Measurements from ENCODE around the gene GALNT10. TPM values are rescaled to one million over a fixed set of nuclear protein-coding genes. Genes with fewer than 3 reads are reported as not detected.

Gene GALNT10
- total and polyA plus RNA-seq, 2 of the 8 experiments (the other 6 are each of a cell fraction or from before 2014, with no cell fraction given) = 4.6 to 15.5 TPM

DNA sequence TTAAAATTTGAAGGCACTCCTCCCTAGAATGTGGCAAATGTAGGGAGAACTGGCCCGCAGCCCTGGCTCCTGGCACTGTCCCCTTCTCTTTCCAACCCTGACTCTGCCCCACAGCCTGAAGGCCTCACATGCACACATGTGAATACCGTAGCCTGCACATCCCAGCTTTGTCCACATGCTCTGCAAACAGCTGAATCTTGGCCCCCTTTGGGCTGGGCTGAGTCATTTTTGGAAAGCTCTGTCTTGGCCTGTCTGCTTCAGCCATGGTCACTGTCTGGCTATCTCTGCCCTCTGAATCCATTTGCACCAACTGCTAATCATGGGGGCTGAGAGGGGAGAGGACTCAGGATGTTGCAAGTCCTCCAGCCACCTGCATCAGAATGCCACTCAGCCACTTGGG is 22.1 kb upstream of the GALNT10 start:
- Histone ChIP-seq H3K9ac (replicated peaks in 1 of 4; ENCODE audit: extremely low read depth in 1 of 4, low read depth in 3 of 4, low read length in 3 of 4) (no peak overlapping the region; a peak in 1 of 7 replicates), H3K56ac (replicated peaks; ENCODE audit: insufficient read length, low read depth, low read length) (no peak overlapping the region), H3K36me3 (ENCODE audit: control insufficient read depth in 2 of 4, insufficient read depth in 4 of 4, low read length in 3 of 4) (no peaks in the 10 kb centered on the region), H2AFZ (ENCODE audit: low read length) (no peak overlapping the region), H2BK15ac (ENCODE audit: low read length) (0 out of 2 replicates have a peak overlapping the region, but pooled peaks have one; percentile 46), H4K20me1 (replicated peaks in 1 of 2; ENCODE audit: control insufficient read depth in 1 of 2, insufficient read depth in 2 of 2, low read length in 2 of 2) (no peaks in the 10 kb centered on the region), H2BK12ac (ENCODE audit: low read depth, low read length) (peak overlapping the region; percentile 62; the same call in 1 of the 2 replicates), H2AK5ac (ENCODE audit: low read depth, low read length) (no peak overlapping the region), H3K27ac (ENCODE audit: low read depth, low read length) (no peak overlapping the region), H3K23ac (ENCODE audit: insufficient read length) (no peak overlapping the region), H3K14ac (ENCODE audit: insufficient read length) (no peak overlapping the region), H3K27me3 (replicated peaks in 1 of 4; ENCODE audit: control insufficient read depth in 3 of 4, extremely low read depth in 1 of 4, insufficient read depth in 3 of 4, low read length in 3 of 4) (no peaks in the 10 kb centered on the region), H2BK20ac (ENCODE audit: low read length) (peak overlapping the region; percentile 90), H3K79me2 (ENCODE audit: control insufficient read depth in 1 of 2, insufficient read depth in 2 of 2, low read length in 2 of 2) (no peaks in the 10 kb centered on the region), H3K18ac (ENCODE audit: extremely low read depth, low read length) (no peak overlapping the region), H3K4me2 (ENCODE audit: insufficient read depth in 1 of 2, low read depth in 2 of 2, low read length in 2 of 2) (no peak overlapping the region; a peak in 1 of 4 replicates), H2BK5ac (ENCODE audit: low read depth, low read length) (peak overlapping the region; percentile 72; the same call in 1 of the 2 replicates), H3K23me2 (ENCODE audit: low read depth, low read length) (no peaks in the 10 kb centered on the region), H3K4me1 (replicated peaks in 1 of 4; ENCODE audit: control insufficient read depth in 3 of 4, insufficient read depth in 4 of 4, low read length in 3 of 4) (peaks cover 14 to 21% (median 15%) of the 10 kb centered on the region in 4 experiments), H4K91ac (replicated peaks; ENCODE audit: insufficient read length, low read length) (peak overlapping the region; percentile 88), H4K8ac (ENCODE audit: extremely low read depth, insufficient read depth, low read length) (no peak overlapping the region; the same call in 1 of the 2 replicates), H3K79me1 (ENCODE audit: low read depth, low read length) (no peaks in the 10 kb centered on the region), H3K4ac (replicated peaks; ENCODE audit: insufficient read length, low read depth, low read length) (peak overlapping the region; percentile 75), H2BK120ac (replicated peaks; ENCODE audit: low read depth, low read length) (peak overlapping the region; percentile 79), H4K5ac (ENCODE audit: insufficient read length, low read depth, low read length) (no peak overlapping the region), H3K9me3 (ENCODE audit: insufficient read depth in 2 of 2, low read depth in 1 of 2, low read length in 1 of 2) (no peaks in the 10 kb centered on the region), H3K4me3 (ENCODE audit: extremely low read depth in 1 of 4, insufficient read depth in 2 of 4, low read depth in 3 of 4, low read length in 4 of 4) (no peak overlapping the region)
- DNase-seq (ENCODE audit: low read depth in 1 of 2, low spot score in 2 of 2) = no peak
- 100% methylated on average over 2 of the region's 2 CpGs; no CpG with 5 or more reads in 1 of the 2 experiments for WGBS, 2 experiments (ENCODE audit: extremely low coverage in 1 of 2, insufficient coverage in 1 of 2, insufficient read length in 1 of 2, insufficient replicate concordance in 2 of 2, low coverage in 1 of 2, low lambda C conversion rate in 2 of 2, missing lambda C conversion rate in 1 of 2)
- FAIRE-seq = no peak
- ChIA-PET POLR2A (ENCODE audit: partially characterized antibody) (interaction anchor here (1.3 kb wide), 1 partner anchor 21 kb away, joined by 3 read pairs; no protein-coding TSS in a partner anchor), CTCF (ENCODE audit: partially characterized antibody) (interaction anchor here (0.8 to 18.4 kb wide), 6 partner anchors 10 to 169 kb away, joined by 3 to 167 read pairs (median 8); no protein-coding TSS in a partner anchor)
- TF ChIP-seq SIN3A (conservative IDR thresholded peaks at IDR 0.05 in 1 of 2, IDR thresholded peaks at IDR 0.05 in 1 of 2; ENCODE audit: low read depth in 1 of 2, low read length in 2 of 2) = no peak
- TF ChIP-seq TAF1 (IDR thresholded peaks at IDR 0.05; ENCODE audit: low read depth, low read length) = no peak
- no peak for TF ChIP-seq EGR1 (IDR thresholded peaks at IDR 0.05; ENCODE audit: borderline replicate concordance, low read depth, low read length)
- TF ChIP-seq CTBP2 (IDR thresholded peaks at IDR 0.05; ENCODE audit: borderline replicate concordance, insufficient read depth, insufficient read length, low read length) = no peak
- no peak for TF ChIP-seq CBX8 (IDR thresholded peaks at IDR 0.05; ENCODE audit: borderline replicate concordance, low read depth, low read length)
- no peak for TF ChIP-seq SP1 (IDR thresholded peaks at IDR 0.05; ENCODE audit: low read depth, low read length)
- no peak for TF ChIP-seq GTF2F1 (IDR thresholded peaks at IDR 0.05; ENCODE audit: borderline replicate concordance, low read depth, low read length)
- TF ChIP-seq NANOG (IDR thresholded peaks at IDR 0.05; ENCODE audit: insufficient read depth, low read depth, low read length, poor library complexity, severe bottlenecking) = no peak
- no peak for TF ChIP-seq CBX5 (IDR thresholded peaks at IDR 0.05; ENCODE audit: low read depth, low read length)
- no peak for TF ChIP-seq BACH1 (IDR thresholded peaks at IDR 0.05; ENCODE audit: low read length)
- TF ChIP-seq CHD1 (IDR thresholded peaks at IDR 0.05; ENCODE audit: low read depth, low read length) = no peak
- no peak for TF ChIP-seq YY1 (IDR thresholded peaks at IDR 0.05; ENCODE audit: low read depth, low read length)
- no peak for TF ChIP-seq SAP30 (IDR thresholded peaks at IDR 0.05; ENCODE audit: insufficient read depth, insufficient replicate concordance, low read length)
- no peak for TF ChIP-seq SP2 (IDR thresholded peaks at IDR 0.05; ENCODE audit: low read length)
